ENCODE measurements around the gene OSER1. TPM values are rescaled to one million over a fixed set of nuclear protein-coding genes. Genes with fewer than 3 reads are reported as not detected.

OSER1 gene
- total and polyA plus RNA-seq, 3 donors from 2014 or later = 79.0 to 195 (median 80.4) TPM

- Histone ChIP-seq H3K27ac (no peak overlapping the region), H3K27me3 (no peaks in the 10 kb centered on the region), H3K4me1 (peaks cover 9% of the 10 kb centered on the region), H3K4me3 (no peak overlapping the region), H3K9me3 (no peaks in the 10 kb centered on the region), H3K36me3 (ENCODE audit: low read depth, missing control alignments) (no peaks in the 10 kb centered on the region)
- WGBS, 2 donors = 57 to 60% methylated on average over 11 of the region's 11 CpGs
- DNase-seq = peak; percentile 86
- intact Hi-C loops (cut with DNase I; ENCODE audit: low total_unique reads) = loop anchor here (5.0 kb wide), 1 partner anchor 95 kb away; the partner anchor contains the start of gene FITM2
- TF ChIP-seq CTCF (IDR thresholded peaks at IDR 0.05) = peak; percentile 68 to 75 (median 68)
- TF ChIP-seq POLR2A (IDR thresholded peaks at IDR 0.05) = no peak
These were observed 6.9 kb upstream of the OSER1 start for GRCh38 chr20:44217342-44218092.

DNA sequence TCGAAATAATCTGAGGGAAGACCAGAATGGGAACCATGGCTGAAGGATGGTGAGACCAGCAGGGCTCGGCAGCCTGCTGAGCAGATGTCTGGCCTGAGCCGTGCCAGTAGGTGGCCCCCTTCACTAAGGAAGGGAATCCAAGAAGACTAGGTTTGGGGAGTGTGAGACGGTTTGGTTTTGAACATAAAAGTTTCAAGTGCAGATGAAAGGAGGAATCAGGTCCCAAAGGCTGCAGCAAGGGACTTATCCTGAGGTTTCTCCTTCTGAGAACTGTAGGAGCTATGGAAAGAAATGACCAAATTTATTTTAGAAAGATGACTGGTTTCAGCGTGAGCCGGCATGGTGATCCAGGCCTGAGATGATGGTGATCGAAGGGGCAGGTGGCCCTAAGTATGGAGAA lies 4.6 kb upstream of the OSER1 start:
- WGBS, 2 donors = 53 to 60% methylated on average over 7 of the region's 7 CpGs
- intact Hi-C loops (cut with DNase I; ENCODE audit: low total_unique reads) = loop anchor here (5.0 kb wide), 1 partner anchor 97 kb away; the partner anchor contains the start of gene FITM2
- H3K9me3 ChIP-seq = no peaks in the 10 kb centered on the region
- H3K36me3 ChIP-seq (ENCODE audit: low read depth, missing control alignments) = no peaks in the 10 kb centered on the region
- H3K27ac ChIP-seq = no peak overlapping the region
- no peak overlapping the region for H3K4me3 ChIP-seq
- no peaks in the 10 kb centered on the region for H3K27me3 ChIP-seq
- peaks cover 9% of the 10 kb centered on the region for H3K4me1 ChIP-seq
- DNase-seq = peak; percentile 83
- TF ChIP-seq CTCF (IDR thresholded peaks at IDR 0.05) = peak; percentile 51 to 70 (median 66)
- no peak for TF ChIP-seq POLR2A (IDR thresholded peaks at IDR 0.05)

- WGBS, 2 donors = 74 to 86% methylated on average over 4 of the region's 4 CpGs
- no peak overlapping the region for H3K27ac ChIP-seq
These were observed 2.2 kb upstream of the OSER1 start for GRCh38 chr20:44212792-44213191.

DNA sequence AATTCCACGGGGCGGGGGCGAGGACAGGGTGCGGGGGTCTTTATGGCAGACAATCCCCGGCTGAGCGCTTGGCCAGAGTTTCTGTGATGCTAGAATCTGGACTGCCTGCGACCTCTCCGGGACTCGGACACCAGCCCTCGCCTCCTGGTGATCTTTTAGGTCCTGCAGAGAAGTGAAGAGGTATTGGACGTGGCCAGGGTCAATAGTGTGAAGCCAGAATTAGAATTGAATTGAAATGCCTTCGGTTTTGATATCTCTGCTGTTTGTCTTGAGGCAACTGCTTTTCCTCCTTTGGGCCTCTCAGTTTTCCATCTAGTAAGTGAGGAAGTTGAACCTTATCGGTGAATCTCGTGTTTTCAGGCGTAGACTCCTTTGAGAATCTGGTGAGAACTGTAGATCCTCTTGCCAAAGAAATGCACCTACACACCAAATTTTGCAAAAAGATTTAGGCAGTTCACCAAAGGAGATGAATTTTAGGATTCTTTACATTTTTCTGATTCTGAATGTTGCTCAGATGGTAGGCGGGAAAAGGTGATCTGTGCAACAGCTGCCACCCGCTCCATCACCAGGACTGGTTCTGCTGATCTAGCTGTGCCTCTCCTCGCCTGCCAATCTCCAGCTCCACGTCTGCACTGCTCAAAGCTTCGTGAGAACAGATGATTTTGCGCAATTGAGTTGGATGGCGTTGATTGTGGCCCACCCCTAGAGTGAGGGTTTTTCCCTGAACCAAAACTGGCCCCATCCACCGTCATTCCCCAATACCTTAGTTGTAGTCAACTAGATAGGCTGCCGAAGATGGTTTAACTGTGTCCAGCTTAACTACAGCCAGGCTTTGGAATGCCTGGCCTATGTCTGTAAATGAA lies 837 bp upstream of the OSER1 start:
- Histone ChIP-seq H3K4me1 (peaks cover 22% of the 10 kb centered on the region), H3K9me3 (no peaks in the 10 kb centered on the region), H3K36me3 (ENCODE audit: low read depth, missing control alignments) (no peaks in the 10 kb centered on the region), H3K4me3 (peak overlapping the region; percentile 91 to 99), H3K27me3 (no peaks in the 10 kb centered on the region), H3K27ac (peak overlapping the region; percentile 94 to 96)
- no peak for DNase-seq
- TF ChIP-seq POLR2A (IDR thresholded peaks at IDR 0.05) = no peak
- TF ChIP-seq CTCF (IDR thresholded peaks at IDR 0.05) = no peak
- 7 to 8% methylated on average over 22 to 24 of the region's 24 CpGs for WGBS, 2 donors
- intact Hi-C loops (cut with DNase I; ENCODE audit: low total_unique reads) = no loop called here

More at GRCh38 chr20:44212792-44213191, 2.2 kb upstream of the OSER1 start:
- Histone ChIP-seq H3K9me3 (no peaks in the 10 kb centered on the region), H3K4me3 (no peak overlapping the region), H3K27me3 (no peaks in the 10 kb centered on the region), H3K4me1 (peaks cover 23% of the 10 kb centered on the region), H3K36me3 (ENCODE audit: low read depth, missing control alignments) (no peaks in the 10 kb centered on the region)
- no peak for TF ChIP-seq POLR2A (IDR thresholded peaks at IDR 0.05)
- no peak for TF ChIP-seq CTCF (IDR thresholded peaks at IDR 0.05)
- DNase-seq = no peak
- intact Hi-C loops (cut with DNase I; ENCODE audit: low total_unique reads) = no loop called here

Data from testis (tissue), 3 donors.